IMR-90 (cell line): ENCODE data around the gene HYKK.

Experiments used
- CHD1 ChIP-seq: IDR thresholded peaks from 2 replicates; pipeline ENCODE4 v1.6.1; 2012; ENCODE audit warnings: low read depth, low read length, improper control_type of control experiment
- FOS ChIP-seq: fragments of 150-350 bp; IDR thresholded peaks from 2 replicates; pipeline ENCODE4 v1.6.1; 2016; ENCODE audit warnings: low read depth, low read length
- MAFK ChIP-seq: IDR thresholded peaks from 2 replicates; pipeline ENCODE4 v1.6.1; 2012; ENCODE audit warnings: low read depth, low read length, improper control_type of control experiment
- NFE2L2 ChIP-seq: fragments of 150-350 bp; IDR thresholded peaks from 2 replicates; pipeline ENCODE4 v1.6.1; 2016; ENCODE audit warnings: low read depth, mild to moderate bottlenecking, low read length
- RAD21 ChIP-seq: IDR thresholded peaks from 2 replicates; pipeline ENCODE4 v1.6.1; 2012; ENCODE audit warnings: low read length, improper control_type of control experiment
- TF ChIP-seq, protein P1 (sequence below): conservative IDR thresholded peaks from 2 replicates; pipeline ENCODE4 v1.5.1; 2012; ENCODE audit warnings: mild to moderate bottlenecking, low read depth, low read length, improper control_type of control experiment

- TF ChIP-seq, protein P1, sequence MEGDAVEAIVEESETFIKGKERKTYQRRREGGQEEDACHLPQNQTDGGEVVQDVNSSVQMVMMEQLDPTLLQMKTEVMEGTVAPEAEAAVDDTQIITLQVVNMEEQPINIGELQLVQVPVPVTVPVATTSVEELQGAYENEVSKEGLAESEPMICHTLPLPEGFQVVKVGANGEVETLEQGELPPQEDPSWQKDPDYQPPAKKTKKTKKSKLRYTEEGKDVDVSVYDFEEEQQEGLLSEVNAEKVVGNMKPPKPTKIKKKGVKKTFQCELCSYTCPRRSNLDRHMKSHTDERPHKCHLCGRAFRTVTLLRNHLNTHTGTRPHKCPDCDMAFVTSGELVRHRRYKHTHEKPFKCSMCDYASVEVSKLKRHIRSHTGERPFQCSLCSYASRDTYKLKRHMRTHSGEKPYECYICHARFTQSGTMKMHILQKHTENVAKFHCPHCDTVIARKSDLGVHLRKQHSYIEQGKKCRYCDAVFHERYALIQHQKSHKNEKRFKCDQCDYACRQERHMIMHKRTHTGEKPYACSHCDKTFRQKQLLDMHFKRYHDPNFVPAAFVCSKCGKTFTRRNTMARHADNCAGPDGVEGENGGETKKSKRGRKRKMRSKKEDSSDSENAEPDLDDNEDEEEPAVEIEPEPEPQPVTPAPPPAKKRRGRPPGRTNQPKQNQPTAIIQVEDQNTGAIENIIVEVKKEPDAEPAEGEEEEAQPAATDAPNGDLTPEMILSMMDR: no peak
- TF ChIP-seq MAFK (no peak), FOS (no peak), NFE2L2 (no peak), CHD1 (no peak), RAD21 (no peak)
Observed at GRCh38 chr15:78573416-78573815, 66.0 kb downstream of the HYKK start.
